Muscle of leg (tissue), 11 donors: ENCODE measurements around the gene MPDU1. TPM values are rescaled to one million over a fixed set of nuclear protein-coding genes. Genes with fewer than 3 reads are reported as not detected.

Experiments
- DNase-seq: peaks from one replicate; pipeline ENCODE4 v3.0.0; 2013
- H3K27ac ChIP-seq: one replicate; pipeline ENCODE4 v1.5.1; 2013; ENCODE audit warnings: mild to moderate bottlenecking, low read length, control low read depth
- H3K27me3 ChIP-seq: one replicate; pipeline ENCODE4 v1.6.1; 2013; ENCODE audit warnings: low read length; ENCODE audit not compliant: control insufficient read depth, insufficient read depth
- H3K36me3 ChIP-seq: one replicate; pipeline ENCODE4 v1.6.1; 2013; ENCODE audit warnings: low read length; ENCODE audit not compliant: control insufficient read depth, insufficient read depth
- H3K4me1 ChIP-seq: one replicate; pipeline ENCODE4 v1.6.1; 2013; ENCODE audit warnings: low read length; ENCODE audit not compliant: control insufficient read depth, insufficient read depth
- H3K4me3 ChIP-seq: one replicate; pipeline ENCODE4 v1.5.1; 2013; ENCODE audit warnings: low read length, control low read depth
- H3K9me3 ChIP-seq: replicated peaks from 2 replicates; pipeline ENCODE4 v1.6.1; 2013; ENCODE audit warnings: low read depth, low read length; ENCODE audit not compliant: control insufficient read depth
- WGBS: methylation state at CpG from one replicate; pipeline ENCODE4 v1.1.5; 2013; ENCODE audit warnings: missing lambda C conversion rate; ENCODE audit not compliant: insufficient coverage; 5-methylcytosine and 5-hydroxymethylcytosine counted together
- polyA plus RNA-seq, 8 donors: library from polyadenylated mRNA; unstranded; fragments of 120-200 nt; gene quantifications; one replicate each; pipeline versions ENCODE4 v1.2.1 to v1.2.3, GENCODE V29; 2013; ENCODE audit warnings: inconsistent platforms in 1 of 8, low replicate concordance in 1 of 8; ENCODE audit not compliant: insufficient read length in 8 of 8, insufficient read depth in 1 of 8
- total RNA-seq: library from RNA; stranded (reverse); fragments of 120-200 nt; gene quantifications from one replicate; pipeline ENCODE4 v1.2.4, GENCODE V29; 2013

The MPDU1 gene
- total and polyA plus RNA-seq, 9 donors: 34.4 to 63.6 (median 49.5) TPM

GRCh38 chr17:7579834-7580603 is 3.6 kb upstream of the MPDU1 start:
- DNase-seq: no peak
- H3K36me3 ChIP-seq: peaks cover 62% of the 10 kb centered on the region
- no peaks in the 10 kb centered on the region for H3K27me3 ChIP-seq
- peaks cover 53% of the 10 kb centered on the region for H3K4me1 ChIP-seq
- H3K9me3 ChIP-seq: no peaks in the 10 kb centered on the region
- H3K4me3 ChIP-seq: peak overlapping the region; percentile 23
- WGBS: 61% methylated on average over 6 of the region's 12 CpGs
- H3K27ac ChIP-seq: peak overlapping the region; percentile 72

- H3K27ac ChIP-seq: peak overlapping the region; percentile 42
- H3K4me3 ChIP-seq: peak overlapping the region; percentile 23
- H3K9me3 ChIP-seq: no peaks in the 10 kb centered on the region
- DNase-seq: no peak
- peaks cover 57% of the 10 kb centered on the region for H3K36me3 ChIP-seq
- peaks cover 47% of the 10 kb centered on the region for H3K4me1 ChIP-seq
- WGBS: 72% methylated on average over 13 of the region's 23 CpGs
- H3K27me3 ChIP-seq: no peaks in the 10 kb centered on the region
Measured at GRCh38 chr17:7580604-7581575, 2.8 kb upstream of the MPDU1 start.

GRCh38 chr17:7582396-7583252 is 1.0 kb upstream of the MPDU1 start:
- 88% methylated on average over 32 of the region's 36 CpGs for whole genome bisulfite sequencing
- Histone ChIP-seq H3K27me3 (no peaks in the 10 kb centered on the region), H3K4me1 (peaks cover 56% of the 10 kb centered on the region), H3K36me3 (peaks cover 50% of the 10 kb centered on the region), H3K9me3 (no peaks in the 10 kb centered on the region), H3K4me3 (peak overlapping the region; percentile 62), H3K27ac (peak overlapping the region; percentile 97)
- DNase-seq: no peak

DNA sequence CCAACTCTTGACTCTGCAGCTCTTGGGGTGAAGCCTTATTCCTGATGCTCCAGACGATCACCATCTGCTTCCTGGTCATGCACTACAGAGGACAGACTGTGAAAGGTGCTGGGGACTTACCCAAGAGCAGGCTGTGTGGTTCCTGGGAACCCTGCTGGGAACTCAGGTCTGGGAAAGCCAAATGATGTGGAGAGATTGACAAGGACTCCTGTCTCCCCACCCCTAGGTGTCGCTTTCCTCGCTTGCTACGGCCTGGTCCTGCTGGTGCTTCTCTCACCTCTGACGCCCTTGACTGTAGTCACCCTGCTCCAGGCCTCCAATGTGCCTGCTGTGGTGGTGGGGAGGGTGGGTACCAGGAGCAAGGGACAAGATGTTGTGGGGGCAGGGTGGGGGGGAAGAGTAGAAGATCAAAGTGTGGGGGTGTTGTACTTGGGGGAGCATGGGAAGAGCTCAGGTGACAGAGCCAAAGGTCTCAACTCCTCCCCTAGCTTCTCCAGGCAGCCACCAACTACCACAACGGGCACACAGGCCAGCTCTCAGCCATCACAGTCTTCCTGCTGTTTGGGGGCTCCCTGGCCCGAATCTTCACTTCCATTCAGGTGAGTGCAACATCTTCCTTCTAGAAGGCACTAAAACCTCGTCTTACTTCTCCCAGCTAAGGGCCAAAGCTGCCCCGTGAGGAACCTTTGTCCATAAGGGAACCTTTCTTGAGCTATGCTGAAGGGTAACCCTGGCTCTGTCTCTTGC is 3.2 kb downstream of the MPDU1 start:
- peaks cover 31% of the 10 kb centered on the region for H3K36me3 ChIP-seq
- DNase-seq: no peak
- H3K27ac ChIP-seq: peak overlapping the region; percentile 56
- no peak overlapping the region for H3K4me3 ChIP-seq
- no peaks in the 10 kb centered on the region for H3K27me3 ChIP-seq
- H3K4me1 ChIP-seq: peaks cover 71% of the 10 kb centered on the region
- H3K9me3 ChIP-seq: no peaks in the 10 kb centered on the region
- WGBS: 57% methylated on average over 3 of the region's 9 CpGs

DNA sequence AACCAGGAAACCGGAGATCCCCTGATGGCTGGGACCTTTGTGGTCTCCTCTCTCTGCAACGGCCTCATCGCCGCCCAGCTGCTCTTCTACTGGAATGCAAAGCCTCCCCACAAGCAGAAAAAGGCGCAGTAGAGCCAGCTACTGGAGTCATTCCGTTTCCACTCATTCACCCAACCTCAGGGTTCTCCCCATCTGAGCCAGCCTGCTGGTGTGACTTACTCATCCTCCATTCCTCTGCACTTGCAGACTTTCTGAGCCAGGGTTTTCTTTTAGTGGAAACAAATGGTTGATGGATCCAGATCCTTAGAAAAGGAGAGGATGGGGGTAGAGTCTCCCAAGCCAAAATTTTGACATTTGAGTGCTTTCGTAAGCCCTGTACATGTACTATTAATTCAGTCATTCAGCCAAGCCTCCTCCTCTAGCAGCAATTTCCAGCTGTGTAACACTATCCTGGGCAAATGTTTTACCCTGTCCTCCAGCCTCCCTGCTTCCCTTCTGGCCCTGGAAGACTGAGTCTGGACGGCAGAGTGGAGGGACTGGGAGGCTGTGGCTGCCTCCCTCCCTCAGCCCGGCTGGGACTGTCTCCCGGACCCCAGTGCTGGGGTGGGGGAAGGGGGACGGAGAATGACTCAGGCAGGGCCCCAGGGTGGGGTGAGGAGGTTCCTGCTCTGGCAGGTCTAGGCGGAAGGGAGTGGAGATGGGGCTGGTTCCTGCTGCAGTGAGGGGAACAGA is 3.9 kb downstream of the MPDU1 start:
- H3K36me3 ChIP-seq: peaks cover 39% of the 10 kb centered on the region
- no peaks in the 10 kb centered on the region for H3K9me3 ChIP-seq
- peaks cover 63% of the 10 kb centered on the region for H3K4me1 ChIP-seq
- H3K4me3 ChIP-seq: no peak overlapping the region
- peak; percentile 71 for DNase-seq
- no peaks in the 10 kb centered on the region for H3K27me3 ChIP-seq
- WGBS: 50% methylated on average over 7 of the region's 12 CpGs
- H3K27ac ChIP-seq: peak overlapping the region; percentile 56

DNA sequence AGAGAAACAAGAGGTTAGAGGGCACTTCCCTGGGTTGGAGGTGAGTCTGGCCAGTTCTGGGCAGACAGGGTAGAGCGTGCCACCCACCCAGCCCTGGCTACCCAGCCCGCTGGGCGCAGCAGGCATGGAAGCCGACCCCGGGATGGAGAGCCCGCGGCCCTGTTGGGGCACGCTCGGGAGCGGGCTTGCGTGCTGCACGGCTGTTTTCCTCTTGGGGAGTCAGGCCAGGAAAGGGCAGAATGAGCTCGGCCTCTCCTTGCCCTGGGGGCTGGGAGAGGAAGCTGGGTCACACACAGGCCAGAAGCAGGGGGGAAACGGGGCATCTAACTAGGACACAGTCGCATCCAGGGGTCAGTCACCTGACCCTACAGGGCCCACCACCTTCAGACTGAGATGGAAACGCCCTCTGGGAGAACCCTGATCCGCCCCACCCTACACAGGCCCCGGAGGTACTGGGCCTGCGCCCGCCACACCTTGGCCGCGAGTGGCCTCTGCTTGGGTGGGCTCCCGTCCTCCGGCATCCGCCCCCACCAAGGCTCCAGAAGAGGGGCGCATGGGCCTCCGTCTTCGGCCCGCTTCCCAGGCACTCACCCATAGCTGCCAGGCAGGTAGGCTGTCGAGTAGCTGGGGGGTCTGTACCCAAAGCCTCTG is 5.0 kb downstream of the MPDU1 start:
- Histone ChIP-seq H3K9me3 (no peaks in the 10 kb centered on the region), H3K27ac (peak overlapping the region; percentile 23), H3K4me1 (peaks cover 55% of the 10 kb centered on the region), H3K4me3 (peak overlapping the region; percentile 48), H3K27me3 (no peaks in the 10 kb centered on the region), H3K36me3 (peaks cover 49% of the 10 kb centered on the region)
- 52% methylated on average over 27 of the region's 30 CpGs for WGBS
- no peak for DNase-seq

- peaks cover 53% of the 10 kb centered on the region for H3K4me1 ChIP-seq
- H3K36me3 ChIP-seq: peaks cover 55% of the 10 kb centered on the region
- H3K9me3 ChIP-seq: no peaks in the 10 kb centered on the region
- peak overlapping the region; percentile 48 for H3K4me3 ChIP-seq
- no peak overlapping the region for H3K27ac ChIP-seq
- 8% methylated on average over 55 of the region's 56 CpGs for WGBS
- H3K27me3 ChIP-seq: no peaks in the 10 kb centered on the region
- peak; percentile 94 for DNase-seq
Measured at GRCh38 chr17:7589204-7589868, 5.7 kb downstream of the MPDU1 start.

- Histone ChIP-seq H3K9me3 (no peaks in the 10 kb centered on the region), H3K27me3 (no peaks in the 10 kb centered on the region), H3K4me3 (peak within 1 kb of the TSS; percentile 48), H3K4me1 (peaks cover 46% of the 10 kb centered on the region), H3K36me3 (peaks cover 63% of the 10 kb centered on the region), H3K27ac (peak within 1 kb of the TSS; percentile 18)
- DNase-seq: peak; percentile 80
- WGBS: 52% methylated on average over 12 of the region's 24 CpGs
Measured at GRCh38 chr17:7589891-7590691, 6.4 kb downstream of the MPDU1 start, which contains the start of gene SOX15. TSS of gene SOX15 (minus strand) at chr17:7590094. CDS start at chr17:7589676, 418 bp downstream.
